ENCODE measurements around the gene RALGPS1.

The RALGPS1 gene

GRCh38 chr9:127155314-127155960 lies 240.9 kb downstream of the RALGPS1 start:
- H3K4me3 ChIP-seq (ENCODE audit: low read length): no peak overlapping the region
- no peak for DNase-seq (ENCODE audit: low read depth)
- TF ChIP-seq CTCF (conservative IDR thresholded peaks at IDR 0.05; ENCODE audit: low read length): no peak

GRCh38 chr9:127158786-127159324 lies 244.3 kb downstream of the RALGPS1 start:
- no peak for DNase-seq (ENCODE audit: low read depth)
- H3K4me3 ChIP-seq (ENCODE audit: low read length): no peak overlapping the region
- no peak for TF ChIP-seq CTCF (conservative IDR thresholded peaks at IDR 0.05; ENCODE audit: low read length)

- peak; percentile 87 for DNase-seq (ENCODE audit: low read depth)
- no peak overlapping the region for H3K4me3 ChIP-seq (ENCODE audit: low read length)
- TF ChIP-seq CTCF (conservative IDR thresholded peaks at IDR 0.05; ENCODE audit: low read length): peak; percentile 50
Measured at GRCh38 chr9:127159325-127159801, 244.8 kb downstream of the RALGPS1 start.

- H3K4me3 ChIP-seq (ENCODE audit: low read length): no peak overlapping the region
Measured at GRCh38 chr9:127159949-127160610, 245.5 kb downstream of the RALGPS1 start.

GRCh38 chr9:127161081-127161624 lies 246.6 kb downstream of the RALGPS1 start:
- TF ChIP-seq CTCF (conservative IDR thresholded peaks at IDR 0.05; ENCODE audit: low read length): no peak
- H3K4me3 ChIP-seq (ENCODE audit: low read length): no peak overlapping the region
- DNase-seq (ENCODE audit: low read depth): no peak

More at GRCh38 chr9:127159949-127160610, 245.5 kb downstream of the RALGPS1 start:
- no peak for DNase-seq (ENCODE audit: low read depth)
- no peak for TF ChIP-seq CTCF (conservative IDR thresholded peaks at IDR 0.05; ENCODE audit: low read length)

GRCh38 chr9:127162046-127162863 lies 247.7 kb downstream of the RALGPS1 start:
- H3K4me3 ChIP-seq (ENCODE audit: low read length): no peak overlapping the region
- TF ChIP-seq CTCF (conservative IDR thresholded peaks at IDR 0.05; ENCODE audit: low read length): no peak
- DNase-seq (ENCODE audit: low read depth): no peak
